ENCODE results near the gene FGGY.

GRCh38 chr1:59528471-59528870 lies 231.6 kb downstream of the FGGY start:
- TF ChIP-seq SUZ12 (IDR thresholded peaks at IDR 0.05; ENCODE audit: extremely low read depth, insufficient read depth, insufficient read length) (no peak), YY1 (IDR thresholded peaks at IDR 0.05; ENCODE audit: insufficient read depth, insufficient read length) (no peak), ZNF274 (IDR thresholded peaks at IDR 0.05; ENCODE audit: low read depth, low read length) (no peak)

Data from NT2/D1 (cell line).